ENCODE measurements around the gene VPS13D. TPM values are rescaled to one million over a fixed set of nuclear protein-coding genes. Genes with fewer than 3 reads are reported as not detected.
A peak's percentile ranks its signal among the peaks of the same experiment; 100 is the strongest.
"Not testable (repeated sequence)": the region's sequence is repeated elsewhere in the genome, so short reads cannot be mapped to it uniquely, and the experiment has no call there.

The VPS13D gene
- total and polyA plus RNA-seq, 2 experiments from 2014 or later = 10.7 to 34.9 TPM

DNA sequence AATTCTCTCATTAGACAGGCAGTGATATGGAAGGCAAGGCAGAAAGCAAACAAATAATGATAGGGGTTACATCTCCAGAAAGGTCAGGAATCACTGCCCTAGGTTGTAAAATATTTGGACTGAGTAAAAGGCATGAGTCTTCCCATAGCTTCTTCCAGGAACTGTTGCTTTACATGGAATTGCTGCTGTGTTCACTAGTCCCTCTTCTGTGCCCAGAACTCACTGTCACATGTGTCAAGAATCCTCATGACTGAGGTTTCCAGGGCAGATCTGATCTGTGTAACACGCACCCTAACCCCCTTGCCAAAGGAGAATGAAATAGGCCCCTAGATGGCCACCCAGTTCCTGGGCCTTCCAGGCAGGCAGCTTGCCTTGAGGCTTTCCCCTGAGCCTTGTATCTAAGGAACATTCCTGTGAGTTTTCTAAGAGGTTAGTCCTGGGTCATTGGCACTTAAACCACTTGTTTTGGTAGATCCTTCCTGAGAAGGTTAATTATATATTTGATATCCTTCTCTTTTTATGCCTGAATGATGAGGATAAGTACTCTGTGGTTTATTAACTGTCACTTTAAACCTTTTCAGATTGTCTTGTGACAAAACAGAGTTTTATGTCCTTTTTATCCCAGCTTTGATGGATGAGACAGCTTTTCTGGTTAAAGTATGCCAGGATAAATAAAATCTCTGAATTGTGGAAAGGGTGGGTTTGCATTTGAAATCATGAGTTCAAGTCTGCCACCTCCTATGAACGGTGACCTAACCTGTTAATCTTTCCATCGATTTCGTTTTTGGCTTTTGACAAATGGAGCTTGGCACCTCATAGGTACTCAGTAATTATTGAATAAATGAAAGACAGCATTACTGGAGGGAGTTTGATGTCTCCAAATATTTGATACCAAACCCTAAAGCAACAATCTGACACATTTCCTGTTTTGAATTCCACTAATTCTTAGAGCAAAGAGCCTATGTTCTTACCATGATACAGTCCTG lies 224.9 kb downstream of the VPS13D start:
- peaks cover 5% of the 10 kb centered on the region; the same call in 1 of the 2 replicates for H3K36me3 ChIP-seq (ENCODE audit: insufficient read depth)
- Mint-ChIP-seq H3K27me3 (ENCODE audit: insufficient read depth, low read depth, poor library complexity) (peaks cover 1% of the 10 kb centered on the region), H3K4me1 (peaks cover 9% of the 10 kb centered on the region), H3K36me3 (ENCODE audit: low read depth) (no peaks in the 10 kb centered on the region), H3K27ac (no peak overlapping the region), H3K9me3 (no peaks in the 10 kb centered on the region), H3K4me3 (no peak overlapping the region)
- no peaks in the 10 kb centered on the region for H3K9me2 ChIP-seq (ENCODE audit: insufficient read depth)
- TF ChIP-seq, protein P1, sequence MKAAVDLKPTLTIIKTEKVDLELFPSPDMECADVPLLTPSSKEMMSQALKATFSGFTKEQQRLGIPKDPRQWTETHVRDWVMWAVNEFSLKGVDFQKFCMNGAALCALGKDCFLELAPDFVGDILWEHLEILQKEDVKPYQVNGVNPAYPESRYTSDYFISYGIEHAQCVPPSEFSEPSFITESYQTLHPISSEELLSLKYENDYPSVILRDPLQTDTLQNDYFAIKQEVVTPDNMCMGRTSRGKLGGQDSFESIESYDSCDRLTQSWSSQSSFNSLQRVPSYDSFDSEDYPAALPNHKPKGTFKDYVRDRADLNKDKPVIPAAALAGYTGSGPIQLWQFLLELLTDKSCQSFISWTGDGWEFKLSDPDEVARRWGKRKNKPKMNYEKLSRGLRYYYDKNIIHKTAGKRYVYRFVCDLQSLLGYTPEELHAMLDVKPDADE (IDR thresholded peaks at IDR 0.05) = no peak
- TF ChIP-seq REST (IDR thresholded peaks at IDR 0.05; ENCODE audit: unreplicated experiment) (no peak), EZH2 (IDR thresholded peaks at IDR 0.05; ENCODE audit: low read depth, unreplicated experiment) (no peak), ZNF114 (CRISPR knock-in tag; IDR thresholded peaks at IDR 0.05) (no peak), ZNF462 (CRISPR knock-in tag; IDR thresholded peaks at IDR 0.05) (no peak), JUNB (IDR thresholded peaks at IDR 0.05; ENCODE audit: unreplicated experiment) (no peak), CREB1 (CRISPR knock-in tag; IDR thresholded peaks at IDR 0.05; ENCODE audit: low read depth) (no peak), STAT1 (IDR thresholded peaks at IDR 0.05; ENCODE audit: unreplicated experiment) (no peak), EZH2phosphoT487 (IDR thresholded peaks at IDR 0.05; ENCODE audit: unreplicated experiment) (no peak)
- H4K20me1 ChIP-seq (replicated peaks; ENCODE audit: insufficient read depth) = peaks cover 3% of the 10 kb centered on the region; the same call in 1 of the 2 replicates
- H3K79me2 ChIP-seq (replicated peaks; ENCODE audit: insufficient read depth) = no peaks in the 10 kb centered on the region
- H2AFZ ChIP-seq = no peak overlapping the region
- no peak overlapping the region for H3K4me3 ChIP-seq
- peak; percentile 34; the same call in 2 of the 3 replicates for ATAC-seq
- peaks cover 6% of the 10 kb centered on the region; the same call in 1 of the 2 replicates for H3K4me1 ChIP-seq (ENCODE audit: insufficient read depth)
- H3F3A ChIP-seq (replicated peaks; ENCODE audit: low read depth) = no peaks in the 10 kb centered on the region
- no peak for DNase-seq (ENCODE audit: low spot score)
- no peak overlapping the region for H3K4me2 ChIP-seq
- no peak overlapping the region for H3K27ac ChIP-seq (ENCODE audit: low read depth)
- H3K27me3 ChIP-seq (ENCODE audit: insufficient read depth) = no peaks in the 10 kb centered on the region

- not testable (repeated sequence) for H3K4me1 ChIP-seq (ENCODE audit: insufficient read depth); H3K27ac ChIP-seq (ENCODE audit: low read depth); H3F3A ChIP-seq (replicated peaks; ENCODE audit: low read depth)
Observed at GRCh38 chr1:12456081-12456480, 226.3 kb downstream of the VPS13D start.

More at GRCh38 chr1:12456081-12456480, 226.3 kb downstream of the VPS13D start:
- H3K36me3 Mint-ChIP-seq (ENCODE audit: low read depth); H4K20me1 ChIP-seq (replicated peaks; ENCODE audit: insufficient read depth); H3K4me1 Mint-ChIP-seq; H3K9me3 Mint-ChIP-seq; H3K27me3 ChIP-seq (ENCODE audit: insufficient read depth); H3K4me3 Mint-ChIP-seq; ATAC-seq; H3K9me2 ChIP-seq (ENCODE audit: insufficient read depth); H3K4me2 ChIP-seq; H2AFZ ChIP-seq; H3K27ac Mint-ChIP-seq; H3K36me3 ChIP-seq (ENCODE audit: insufficient read depth); H3K27me3 Mint-ChIP-seq (ENCODE audit: insufficient read depth, low read depth, poor library complexity); H3K4me3 ChIP-seq; DNase-seq (ENCODE audit: low spot score); H3K79me2 ChIP-seq (replicated peaks; ENCODE audit: insufficient read depth): not testable (repeated sequence)

Measured in GM23338 (cell line).